HG03196 (cell line): Measurements from ENCODE around the gene ABLIM1.

Source experiments
- ATAC-seq: cut with Tn5 transposase; IDR thresholded peaks from one replicate; pipeline ENCODE4 v1.9.1; 2021; ENCODE audit not compliant: unreplicated experiment

The ABLIM1 gene

GRCh38 chr10:114398587-114399331, 259.3 kb downstream of the ABLIM1 start:
- ATAC-seq, result no peak

DNA sequence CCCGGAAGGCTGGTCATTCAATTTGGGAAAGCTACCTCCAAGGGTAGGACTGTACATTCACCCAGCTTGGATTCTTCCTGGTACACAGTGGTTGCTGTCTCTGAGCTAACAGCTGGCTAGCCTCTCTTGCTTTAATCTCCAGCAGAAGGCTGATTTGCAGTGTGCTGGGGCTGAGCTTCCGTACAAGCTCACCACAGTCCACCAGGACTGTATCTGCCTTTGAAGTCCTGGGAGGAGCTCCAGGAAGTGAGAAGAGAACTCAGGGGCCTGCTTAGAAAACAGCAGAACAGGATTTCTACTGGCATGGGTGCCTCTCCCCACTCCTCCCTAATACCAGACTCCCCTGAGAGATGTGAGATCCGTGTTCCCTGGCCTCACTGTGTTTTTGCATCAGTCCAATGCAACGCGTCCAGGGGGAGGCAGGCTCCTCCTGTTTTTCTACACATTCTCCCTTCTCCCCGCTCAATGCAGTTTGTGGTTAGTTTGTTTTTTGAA, 260.4 kb downstream of the ABLIM1 start:
- ATAC-seq, result no peak

DNA sequence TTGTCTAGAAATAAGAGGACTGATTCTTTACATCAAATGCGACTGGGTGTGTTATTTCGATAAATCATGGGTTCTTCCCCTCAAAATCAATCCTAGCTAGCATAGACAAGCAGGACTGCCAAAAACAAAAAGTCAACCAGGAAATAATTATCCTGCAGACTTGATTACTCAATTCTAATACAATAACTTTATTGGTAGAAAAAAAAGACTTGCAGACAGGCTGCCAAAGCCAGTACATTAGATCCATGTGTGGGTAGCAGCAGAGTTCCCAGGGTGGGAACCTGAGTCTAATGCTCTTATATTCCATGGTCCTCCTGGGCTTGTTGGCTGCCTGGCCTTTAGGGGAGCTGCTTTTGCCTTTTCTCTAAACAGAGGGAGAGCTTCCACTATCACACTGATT, 261.6 kb downstream of the ABLIM1 start:
- ATAC-seq, result no peak

DNA sequence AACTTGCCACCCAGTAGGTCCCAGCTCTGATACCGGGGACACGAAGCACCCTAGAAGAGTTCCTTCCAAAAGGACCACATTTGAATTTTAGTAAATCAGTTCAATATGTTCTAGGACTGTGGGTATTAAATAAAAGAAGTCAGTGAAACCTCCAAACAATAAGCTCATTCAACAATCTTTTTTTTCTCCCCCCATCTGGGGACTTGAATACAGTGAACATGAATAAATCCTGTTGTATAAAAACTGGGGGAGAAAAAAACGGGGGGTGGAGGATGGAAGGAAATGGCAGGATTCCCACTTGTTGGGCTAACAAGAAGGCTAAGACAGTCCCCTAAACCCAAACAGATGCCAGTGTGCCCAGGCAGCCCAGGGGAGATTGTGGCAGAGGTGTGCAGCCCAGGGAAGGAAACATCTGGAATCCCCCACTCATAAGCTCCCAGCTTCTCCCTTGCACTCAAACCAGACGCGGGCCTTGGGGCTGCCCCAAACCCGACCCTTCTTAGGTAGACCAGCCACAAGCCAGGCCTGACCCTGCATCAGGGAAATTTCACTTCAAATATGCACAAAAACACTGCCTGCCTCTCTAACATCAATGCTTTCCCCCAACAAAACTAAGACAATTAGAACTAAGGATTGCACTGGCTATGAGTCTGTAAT, 262.6 kb downstream of the ABLIM1 start:
- ATAC-seq, result no peak

GRCh38 chr10:114394531-114394930, 263.5 kb downstream of the ABLIM1 start:
- ATAC-seq, result no peak

GRCh38 chr10:114393886-114394285, 264.2 kb downstream of the ABLIM1 start:
- no peak for ATAC-seq

GRCh38 chr10:114393482-114393881, 264.6 kb downstream of the ABLIM1 start:
- no peak for ATAC-seq

GRCh38 chr10:114392112-114392835, 265.8 kb downstream of the ABLIM1 start:
- ATAC-seq, result no peak

- ATAC-seq, result no peak
Measured at GRCh38 chr10:114391599-114391998, 266.5 kb downstream of the ABLIM1 start.

DNA sequence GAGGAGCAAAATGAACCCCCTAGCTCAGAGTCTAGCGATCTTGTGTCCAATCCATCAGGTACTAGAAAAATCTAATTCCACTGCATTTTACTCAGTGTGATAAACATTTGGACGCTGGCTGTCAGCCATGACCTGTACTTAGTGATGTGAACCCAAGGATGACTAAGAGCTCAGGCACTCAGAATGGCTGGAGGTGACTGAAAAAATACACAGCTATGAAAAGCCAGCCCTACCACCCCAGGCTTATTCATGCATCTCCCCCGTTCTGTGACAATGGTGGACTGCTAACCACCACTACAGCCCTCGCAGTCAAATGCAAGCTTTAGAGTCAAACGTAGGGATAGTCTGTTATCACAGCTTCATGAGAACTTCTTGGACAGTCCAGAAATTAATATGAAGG, 268.6 kb downstream of the ABLIM1 start:
- no peak for ATAC-seq

- ATAC-seq, result no peak
Measured at GRCh38 chr10:114388275-114388674, 269.8 kb downstream of the ABLIM1 start.

DNA sequence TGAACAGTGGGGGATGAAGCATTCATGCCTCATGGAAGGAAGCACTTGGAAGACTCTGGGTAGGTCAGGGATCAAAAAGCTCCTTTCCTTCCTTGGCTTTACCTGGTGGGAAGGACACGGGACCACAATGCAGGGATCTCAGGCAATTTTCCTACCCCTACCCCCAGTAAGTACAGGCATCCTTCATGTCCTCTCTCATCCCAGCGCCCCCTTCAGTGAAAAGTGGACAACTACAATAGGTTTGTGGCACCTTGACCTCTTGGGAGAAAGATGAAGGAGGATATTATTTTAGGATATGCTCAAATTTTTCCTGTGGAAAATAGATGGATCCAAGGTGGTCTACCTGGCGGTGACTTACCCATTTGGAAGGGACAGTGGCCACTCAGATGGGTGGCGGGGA, 270.3 kb downstream of the ABLIM1 start:
- no peak for ATAC-seq

GRCh38 chr10:114386452-114386851, 271.6 kb downstream of the ABLIM1 start:
- no peak for ATAC-seq

- ATAC-seq, result no peak
Measured at GRCh38 chr10:114385557-114385956, 272.5 kb downstream of the ABLIM1 start.

DNA sequence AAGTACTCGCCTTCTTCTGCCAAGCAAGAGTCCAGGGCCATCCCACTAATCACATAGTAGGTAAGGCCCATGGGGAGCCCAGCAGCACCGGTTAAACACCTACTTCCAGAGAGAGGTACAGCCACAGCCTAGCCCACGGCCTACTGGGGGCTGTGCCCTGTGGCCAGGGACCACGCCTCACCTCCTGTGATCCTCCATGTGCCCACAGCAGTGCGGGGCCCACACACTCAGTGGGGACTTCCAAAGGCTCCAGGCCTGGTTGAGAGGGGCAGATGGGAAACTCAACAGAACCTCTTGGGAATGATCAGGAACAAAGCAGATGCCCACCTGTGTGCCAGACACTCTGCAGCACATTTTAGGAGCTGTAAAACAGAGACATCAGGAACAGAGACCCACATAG, 273.5 kb downstream of the ABLIM1 start:
- ATAC-seq, result no peak

GRCh38 chr10:114384181-114384580, 273.9 kb downstream of the ABLIM1 start:
- ATAC-seq, result no peak
